Measurements from ENCODE around the gene DYNC2LI1. TPM values are rescaled to one million over a fixed set of nuclear protein-coding genes. Genes with fewer than 3 reads are reported as not detected.

The DYNC2LI1 gene
- total RNA-seq, 1 donor from 2014 or later, result 34.5 TPM

DNA sequence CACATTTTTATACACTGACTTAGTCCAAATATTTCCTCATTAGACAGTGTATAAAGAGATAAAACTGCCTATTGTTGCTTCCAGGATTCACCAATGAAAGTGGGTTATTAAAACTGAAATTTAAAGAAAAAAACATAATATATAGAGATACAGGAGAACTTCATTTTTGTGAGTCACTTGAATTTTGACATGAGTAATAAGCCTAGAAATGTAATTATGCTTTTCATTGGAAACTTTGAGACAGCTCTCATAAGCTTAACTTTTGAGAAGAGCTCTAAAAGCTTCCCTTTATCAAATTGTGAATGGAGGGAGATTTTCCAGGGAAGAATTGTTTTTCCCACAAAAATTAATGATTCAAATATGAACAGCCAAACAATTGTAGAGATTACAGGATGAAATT is 14.1 kb downstream of the DYNC2LI1 start:
- TF ChIP-seq, protein P1, sequence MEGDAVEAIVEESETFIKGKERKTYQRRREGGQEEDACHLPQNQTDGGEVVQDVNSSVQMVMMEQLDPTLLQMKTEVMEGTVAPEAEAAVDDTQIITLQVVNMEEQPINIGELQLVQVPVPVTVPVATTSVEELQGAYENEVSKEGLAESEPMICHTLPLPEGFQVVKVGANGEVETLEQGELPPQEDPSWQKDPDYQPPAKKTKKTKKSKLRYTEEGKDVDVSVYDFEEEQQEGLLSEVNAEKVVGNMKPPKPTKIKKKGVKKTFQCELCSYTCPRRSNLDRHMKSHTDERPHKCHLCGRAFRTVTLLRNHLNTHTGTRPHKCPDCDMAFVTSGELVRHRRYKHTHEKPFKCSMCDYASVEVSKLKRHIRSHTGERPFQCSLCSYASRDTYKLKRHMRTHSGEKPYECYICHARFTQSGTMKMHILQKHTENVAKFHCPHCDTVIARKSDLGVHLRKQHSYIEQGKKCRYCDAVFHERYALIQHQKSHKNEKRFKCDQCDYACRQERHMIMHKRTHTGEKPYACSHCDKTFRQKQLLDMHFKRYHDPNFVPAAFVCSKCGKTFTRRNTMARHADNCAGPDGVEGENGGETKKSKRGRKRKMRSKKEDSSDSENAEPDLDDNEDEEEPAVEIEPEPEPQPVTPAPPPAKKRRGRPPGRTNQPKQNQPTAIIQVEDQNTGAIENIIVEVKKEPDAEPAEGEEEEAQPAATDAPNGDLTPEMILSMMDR (IDR thresholded peaks at IDR 0.05; ENCODE audit: insufficient read depth, low read length, poor library complexity, severe bottlenecking), result no peak
- H3K4me3 ChIP-seq (ENCODE audit: low read depth, low read length), result no peak overlapping the region
- H3K36me3 ChIP-seq (ENCODE audit: control insufficient read depth, insufficient read depth, low read length), result no peaks in the 10 kb centered on the region
- H3K27me3 ChIP-seq (ENCODE audit: control insufficient read depth, insufficient read depth, low read length), result no peaks in the 10 kb centered on the region
- DNase-seq (ENCODE audit: low read depth), result no peak

DNA sequence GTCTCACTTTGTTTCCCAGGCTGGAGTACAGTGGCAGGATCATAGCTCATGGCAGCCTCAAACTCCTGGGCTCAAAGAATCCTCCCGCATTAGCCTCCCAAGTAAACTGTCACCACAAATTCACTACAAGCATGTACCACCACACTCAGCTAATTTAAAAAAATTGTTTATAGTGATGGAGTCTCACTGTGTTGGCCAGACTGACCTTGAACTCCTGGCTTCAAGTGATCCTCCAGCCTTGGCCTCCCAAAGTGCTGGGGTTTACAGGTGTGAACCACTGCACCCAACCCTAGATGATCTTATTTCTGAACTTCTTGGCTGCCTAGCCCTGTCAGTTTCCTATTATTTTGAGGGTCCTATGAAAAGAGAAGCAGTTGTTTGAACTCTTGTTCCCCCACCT is 14.8 kb downstream of the DYNC2LI1 start:
- DNase-seq (ENCODE audit: low read depth), result no peak
- H3K36me3 ChIP-seq (ENCODE audit: control insufficient read depth, insufficient read depth, low read length), result no peaks in the 10 kb centered on the region
- H3K4me3 ChIP-seq (ENCODE audit: low read depth, low read length), result no peak overlapping the region
- H3K27me3 ChIP-seq (ENCODE audit: control insufficient read depth, insufficient read depth, low read length), result no peaks in the 10 kb centered on the region
- TF ChIP-seq, protein P1 (IDR thresholded peaks at IDR 0.05; ENCODE audit: insufficient read depth, low read length, poor library complexity, severe bottlenecking), result no peak

DNA sequence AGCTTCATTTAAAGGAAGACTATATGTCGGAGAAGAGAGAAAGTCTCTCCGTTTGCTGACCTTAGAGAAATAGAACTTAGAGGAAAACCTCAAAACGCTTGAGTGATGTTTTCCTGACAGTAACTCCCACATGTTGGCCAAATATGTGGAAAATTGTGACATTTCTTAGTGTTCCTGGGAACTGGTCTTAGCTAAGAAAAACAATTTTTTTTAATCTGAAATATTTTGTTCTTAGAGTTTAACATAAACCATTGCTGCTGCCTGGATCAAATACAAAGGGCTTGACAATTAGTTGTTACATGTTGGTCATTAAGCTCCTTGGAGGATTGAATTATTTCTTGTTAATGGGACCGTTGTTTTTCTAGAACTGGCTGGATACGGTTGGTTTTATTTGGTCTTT is 16.3 kb downstream of the DYNC2LI1 start:
- Histone ChIP-seq H3K36me3 (ENCODE audit: control insufficient read depth, insufficient read depth, low read length) (no peaks in the 10 kb centered on the region), H3K27me3 (ENCODE audit: control insufficient read depth, insufficient read depth, low read length) (no peaks in the 10 kb centered on the region), H3K4me3 (ENCODE audit: low read depth, low read length) (no peak overlapping the region)
- TF ChIP-seq, protein P1 (IDR thresholded peaks at IDR 0.05; ENCODE audit: insufficient read depth, low read length, poor library complexity, severe bottlenecking), result no peak
- DNase-seq (ENCODE audit: low read depth), result no peak

DNA sequence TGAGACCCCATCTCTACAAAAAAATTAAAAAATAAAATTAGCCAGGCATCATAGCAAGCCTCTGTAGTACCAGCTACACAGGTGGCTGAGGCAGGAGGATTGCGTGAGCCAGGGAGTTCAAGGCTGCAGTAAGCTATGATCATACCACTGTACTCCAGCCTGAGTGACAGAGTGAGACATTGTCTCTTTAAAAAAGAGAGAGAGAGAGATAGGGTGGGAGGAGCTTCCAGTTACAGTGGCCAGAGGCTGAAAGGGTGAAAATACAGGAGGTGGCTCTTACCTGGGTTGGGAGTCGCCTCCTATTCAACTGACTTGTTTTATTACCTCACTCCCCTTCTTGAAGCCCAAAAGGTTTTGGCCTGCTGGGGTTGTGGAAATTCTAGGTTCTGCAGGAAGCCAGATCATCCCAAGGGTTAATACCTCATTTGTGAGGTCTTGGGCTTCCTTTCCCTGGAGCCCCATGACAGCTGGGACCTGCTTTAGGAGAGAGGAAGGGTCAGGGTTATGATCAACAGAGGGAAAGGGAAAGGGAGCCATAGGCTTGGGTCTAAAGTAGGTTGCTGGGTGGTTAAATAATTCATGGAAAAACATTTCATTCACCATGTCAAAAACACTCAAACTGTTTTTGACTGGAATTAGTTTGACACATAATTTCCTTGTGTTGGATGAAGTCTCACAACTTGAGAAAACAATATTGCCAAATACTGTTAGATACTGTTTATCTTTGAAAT is 17.4 kb downstream of the DYNC2LI1 start:
- Histone ChIP-seq H3K4me3 (ENCODE audit: low read depth, low read length) (no peak overlapping the region), H3K27me3 (ENCODE audit: control insufficient read depth, insufficient read depth, low read length) (no peaks in the 10 kb centered on the region), H3K36me3 (ENCODE audit: control insufficient read depth, insufficient read depth, low read length) (no peaks in the 10 kb centered on the region)
- TF ChIP-seq, protein P1 (IDR thresholded peaks at IDR 0.05; ENCODE audit: insufficient read depth, low read length, poor library complexity, severe bottlenecking), result no peak
- DNase-seq (ENCODE audit: low read depth), result no peak

DNA sequence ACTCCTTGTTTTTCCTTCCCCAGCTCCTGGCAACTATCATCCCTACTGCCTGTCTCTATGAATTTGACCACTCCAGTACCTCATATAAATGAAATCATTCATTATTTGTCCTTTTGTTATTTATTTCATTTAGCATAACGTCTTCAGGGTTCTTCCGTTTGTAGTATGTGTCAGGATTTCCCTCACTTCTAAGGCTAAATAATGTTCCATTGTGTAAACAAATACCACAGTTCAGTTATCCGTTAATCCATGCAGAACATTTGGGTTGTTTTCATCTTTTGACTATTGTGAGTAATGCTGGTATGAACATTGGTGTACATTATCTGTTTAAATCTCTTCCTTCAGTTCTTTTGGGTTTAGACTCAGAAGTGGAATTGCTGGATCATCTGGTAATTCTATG is 18.8 kb downstream of the DYNC2LI1 start:
- peaks cover 2% of the 10 kb centered on the region for H3K36me3 ChIP-seq (ENCODE audit: control insufficient read depth, insufficient read depth, low read length)
- no peaks in the 10 kb centered on the region for H3K27me3 ChIP-seq (ENCODE audit: control insufficient read depth, insufficient read depth, low read length)
- no peak overlapping the region for H3K4me3 ChIP-seq (ENCODE audit: low read depth, low read length)
- TF ChIP-seq, protein P1 (IDR thresholded peaks at IDR 0.05; ENCODE audit: insufficient read depth, low read length, poor library complexity, severe bottlenecking), result no peak
- DNase-seq (ENCODE audit: low read depth), result peak; percentile 64

DNA sequence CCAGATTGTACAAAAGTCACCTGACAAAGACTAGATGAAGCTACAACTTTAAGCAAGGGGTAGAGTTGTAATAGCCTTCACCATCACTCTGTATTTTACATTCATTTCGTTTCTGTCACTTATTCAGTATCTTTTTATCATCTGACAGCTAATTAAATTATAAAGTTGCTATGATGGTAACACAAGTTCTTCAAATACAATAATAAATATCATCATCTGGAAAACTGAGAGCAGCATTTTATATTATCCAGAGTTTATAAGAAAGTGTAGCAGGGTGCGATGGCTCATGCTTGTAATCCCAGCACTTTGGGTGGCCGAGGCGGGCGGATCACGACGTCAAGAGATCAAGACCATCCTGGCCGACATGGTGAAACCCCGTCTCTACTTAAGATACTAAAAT is 21.1 kb downstream of the DYNC2LI1 start:
- H3K27me3 ChIP-seq (ENCODE audit: control insufficient read depth, insufficient read depth, low read length), result no peaks in the 10 kb centered on the region
- H3K4me3 ChIP-seq (ENCODE audit: low read depth, low read length), result no peak overlapping the region
- TF ChIP-seq, protein P1 (IDR thresholded peaks at IDR 0.05; ENCODE audit: insufficient read depth, low read length, poor library complexity, severe bottlenecking), result no peak
- peaks cover 2% of the 10 kb centered on the region for H3K36me3 ChIP-seq (ENCODE audit: control insufficient read depth, insufficient read depth, low read length)
- no peak for DNase-seq (ENCODE audit: low read depth)
